Vagina (tissue), 2 donors: ENCODE results near the gene CFAP74. TPM values are rescaled to one million over a fixed set of nuclear protein-coding genes. Genes with fewer than 3 reads are reported as not detected.

Source experiments
- DNase-seq, 2 donors: peaks; one replicate each; pipeline ENCODE4 v3.0.0-alpha.2; 2017; ENCODE audit errors: extremely low spot score in 2 of 2
- H3K27ac ChIP-seq: fragments of 200-600 bp; sonication (generic); one replicate; pipeline ENCODE4 v1.5.1; 2019
- H3K27me3 ChIP-seq: fragments of 200-600 bp; sonication (generic); one replicate; pipeline ENCODE4 v1.5.1; 2019
- H3K36me3 ChIP-seq, 2 donors: fragments of 200-600 bp; sonication (generic); one replicate each; pipeline ENCODE4 v1.5.1; 2017 to 2019
- H3K4me1 ChIP-seq: fragments of 200-600 bp; sonication (generic); one replicate; pipeline ENCODE4 v1.5.1; 2019
- H3K4me3 ChIP-seq, 2 donors: fragments of 200-600 bp; sonication (generic); 1 replicate in 1 of 2; 2 replicates in 1 of 2; pipeline ENCODE4 v1.5.1; 2016 to 2019
- H3K9me3 ChIP-seq: fragments of 200-600 bp; sonication (generic); one replicate; pipeline ENCODE4 v1.5.1; 2019
- POLR2A ChIP-seq, 2 donors: fragments of 450-650 bp; IDR thresholded peaks; one replicate each; pipeline ENCODE4 v1.6.1; 2017; ENCODE audit warnings: antibody characterized with exemption in 2 of 2, mild to moderate bottlenecking in 2 of 2, moderate library complexity in 2 of 2
- POLR2AphosphoS5 ChIP-seq, 2 donors: sonication (generic); formaldehyde crosslinking; IDR thresholded peaks; one replicate each; pipeline ENCODE4 v1.9.0; 2017; ENCODE audit warnings: antibody characterized with exemption in 2 of 2, mild to moderate bottlenecking in 2 of 2, low read depth in 1 of 2; ENCODE audit not compliant: insufficient read depth in 1 of 2
- intact Hi-C: fragments of 100-400 bp; cut with DNase I; formaldehyde crosslinking; loops from one replicate; pipeline ENCODE4 v1.15.1; 2023
- total RNA-seq: library from RNA; depleted of rRNA; stranded (reverse); fragments of >200 nt; gene quantifications from one replicate; pipeline ENCODE4 v1.2.3, GENCODE V29; 2016
- TF ChIP-seq, protein P1 (sequence below), 3 experiments: fragments of 450-650 bp in 2 of 3; fragments of 200-600 bp in 1 of 3; sonication (generic) in 1 of 3; IDR thresholded peaks; one replicate each; pipeline ENCODE4 v1.5.1; 2017 to 2019; ENCODE audit warnings: antibody characterized with exemption in 3 of 3, mild to moderate bottlenecking in 2 of 3, moderate library complexity in 2 of 3

Gene CFAP74
- total RNA-seq, 1 donor from 2014 or later, result not detected

GRCh38 chr1:1873186-1873585 is 130.4 kb downstream of the CFAP74 start:
- Histone ChIP-seq H3K9me3 (no peaks in the 10 kb centered on the region), H3K4me1 (peaks cover 80% of the 10 kb centered on the region), H3K27ac (no peak overlapping the region), H3K36me3 (no peaks in the 10 kb centered on the region), H3K4me3 (no peak overlapping the region), H3K27me3 (no peaks in the 10 kb centered on the region)
- intact Hi-C loops, result no loop called here
- no peak for DNase-seq
- no peak for TF ChIP-seq POLR2AphosphoS5 (IDR thresholded peaks at IDR 0.05; ENCODE audit: insufficient read depth in 1 of 2, low read depth in 1 of 2)
- TF ChIP-seq, protein P1, sequence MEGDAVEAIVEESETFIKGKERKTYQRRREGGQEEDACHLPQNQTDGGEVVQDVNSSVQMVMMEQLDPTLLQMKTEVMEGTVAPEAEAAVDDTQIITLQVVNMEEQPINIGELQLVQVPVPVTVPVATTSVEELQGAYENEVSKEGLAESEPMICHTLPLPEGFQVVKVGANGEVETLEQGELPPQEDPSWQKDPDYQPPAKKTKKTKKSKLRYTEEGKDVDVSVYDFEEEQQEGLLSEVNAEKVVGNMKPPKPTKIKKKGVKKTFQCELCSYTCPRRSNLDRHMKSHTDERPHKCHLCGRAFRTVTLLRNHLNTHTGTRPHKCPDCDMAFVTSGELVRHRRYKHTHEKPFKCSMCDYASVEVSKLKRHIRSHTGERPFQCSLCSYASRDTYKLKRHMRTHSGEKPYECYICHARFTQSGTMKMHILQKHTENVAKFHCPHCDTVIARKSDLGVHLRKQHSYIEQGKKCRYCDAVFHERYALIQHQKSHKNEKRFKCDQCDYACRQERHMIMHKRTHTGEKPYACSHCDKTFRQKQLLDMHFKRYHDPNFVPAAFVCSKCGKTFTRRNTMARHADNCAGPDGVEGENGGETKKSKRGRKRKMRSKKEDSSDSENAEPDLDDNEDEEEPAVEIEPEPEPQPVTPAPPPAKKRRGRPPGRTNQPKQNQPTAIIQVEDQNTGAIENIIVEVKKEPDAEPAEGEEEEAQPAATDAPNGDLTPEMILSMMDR (IDR thresholded peaks at IDR 0.05), result no peak
- no peak for TF ChIP-seq POLR2A (IDR thresholded peaks at IDR 0.05)

GRCh38 chr1:1872329-1872994 is 131.1 kb downstream of the CFAP74 start:
- intact Hi-C loops, result no loop called here
- H3K27ac ChIP-seq, result no peak overlapping the region
- H3K27me3 ChIP-seq, result no peaks in the 10 kb centered on the region
- H3K9me3 ChIP-seq, result no peaks in the 10 kb centered on the region
- H3K36me3 ChIP-seq, result no peaks in the 10 kb centered on the region
- TF ChIP-seq POLR2A (IDR thresholded peaks at IDR 0.05) (no peak), POLR2AphosphoS5 (IDR thresholded peaks at IDR 0.05; ENCODE audit: insufficient read depth in 1 of 2, low read depth in 1 of 2) (no peak)
- TF ChIP-seq, protein P1 (IDR thresholded peaks at IDR 0.05), result no peak
- no peak overlapping the region for H3K4me3 ChIP-seq
- DNase-seq, result no peak
- H3K4me1 ChIP-seq, result peaks cover 79% of the 10 kb centered on the region

Other genes starting within 250 kb of the CFAP74 start
- 90.1 TPM for gene NADK, start 225.3 kb downstream of the CFAP74 start, total RNA-seq
- 159 TPM for gene GNB1, start 112.7 kb downstream of the CFAP74 start, total RNA-seq
- gene CALML6, start 88.5 kb downstream of the CFAP74 start, total RNA-seq, result 0.49 TPM
- gene TMEM52, start 84.5 kb downstream of the CFAP74 start, total RNA-seq, result 5.9 TPM
- not detected for gene GABRD, start 15.6 kb upstream of the CFAP74 start, total RNA-seq
- gene PRKCZ, start 46.6 kb upstream of the CFAP74 start, total RNA-seq, result 17.9 TPM
- gene FAAP20, start 191.0 kb upstream of the CFAP74 start, total RNA-seq, result 92.3 TPM
- gene SKI, start 224.5 kb upstream of the CFAP74 start, total RNA-seq, result 53.8 TPM